Endodermal cell (in vitro differentiated cells): Measurements from ENCODE around the gene MIB2. TPM values are rescaled to one million over a fixed set of nuclear protein-coding genes. Genes with fewer than 3 reads are reported as not detected.

Source experiments
- DNase-seq: peaks from one replicate; pipeline ENCODE4 v3.0.0-alpha.2; 2017
- H3K27ac ChIP-seq: 2 replicates; pipeline ENCODE4 v1.5.1; 2013; ENCODE audit warnings: mild to moderate bottlenecking, low read depth, low read length, moderate library complexity
- H3K27me3 ChIP-seq: 2 replicates; pipeline ENCODE4 v1.6.1; 2013; ENCODE audit warnings: mild to moderate bottlenecking, low read length, moderate library complexity; ENCODE audit not compliant: insufficient read depth, control insufficient read depth, poor library complexity, severe bottlenecking
- H3K36me3 ChIP-seq: 2 replicates; pipeline ENCODE4 v1.7.0; 2013; ENCODE audit warnings: mild to moderate bottlenecking, low read length, moderate library complexity; ENCODE audit not compliant: control insufficient read depth, insufficient read depth
- H3K4me1 ChIP-seq: one replicate; pipeline ENCODE4 v1.7.0; 2013; ENCODE audit warnings: low read length; ENCODE audit not compliant: control insufficient read depth, insufficient read depth
- H3K4me3 ChIP-seq: 2 replicates; pipeline ENCODE4 v1.5.1; 2013; ENCODE audit warnings: mild to moderate bottlenecking, low read length, moderate library complexity
- H3K9ac ChIP-seq: 2 replicates; pipeline ENCODE4 v1.6.1; 2013; ENCODE audit warnings: mild to moderate bottlenecking, low read length, moderate library complexity; ENCODE audit not compliant: poor library complexity, severe bottlenecking; ENCODE audit errors: extremely low read depth
- H3K9me3 ChIP-seq: 2 replicates; pipeline ENCODE4 v1.6.1; 2013; ENCODE audit warnings: mild to moderate bottlenecking, low read length, moderate library complexity; ENCODE audit not compliant: control insufficient read depth
- H3K27ac Mint-ChIP-seq: 2 replicates; pipeline ENCODE4 v1.8.0; 2020; ENCODE audit warnings: mixed read lengths
- H3K27me3 Mint-ChIP-seq: 2 replicates; pipeline ENCODE4 v1.8.0; 2021; ENCODE audit warnings: mild to moderate bottlenecking, mixed read lengths; ENCODE audit not compliant: insufficient read depth
- H3K36me3 Mint-ChIP-seq: 2 replicates; pipeline ENCODE4 v1.8.0; 2020; ENCODE audit warnings: low read depth, mixed read lengths
- H3K4me1 Mint-ChIP-seq: 2 replicates; pipeline ENCODE4 v1.8.0; 2020; ENCODE audit warnings: mixed read lengths
- H3K4me3 Mint-ChIP-seq: 2 replicates; pipeline ENCODE4 v1.8.0; 2020; ENCODE audit warnings: mild to moderate bottlenecking, moderate library complexity, mixed read lengths
- H3K9me3 Mint-ChIP-seq: 2 replicates; pipeline ENCODE4 v1.8.0; 2020; ENCODE audit warnings: mild to moderate bottlenecking, mixed read lengths
- WGBS, 2 experiments: methylation state at CpG; one replicate each; pipeline versions ENCODE4 v1.1.5 to v1.1.7; 2013; ENCODE audit warnings: missing lambda C conversion rate in 2 of 2, mixed read lengths in 1 of 2; ENCODE audit not compliant: insufficient coverage in 1 of 2, insufficient read length in 1 of 2; 5-methylcytosine and 5-hydroxymethylcytosine counted together
- total RNA-seq, 2 donors: library from RNA; stranded (reverse); fragmentation: NEBNext Ultra II Directional in 1 of 2; extraction: Animal tissue kit (Norgen Biotek cat#: 25700) in 1 of 2; gene quantifications; 2 replicates in 1 of 2; 3 replicates in 1 of 2; pipeline ENCODE4 v1.2.1, GENCODE V29; 2021
- TF ChIP-seq, protein P1 (sequence below): fragments of 200-600 bp; sonication (generic); conservative IDR thresholded peaks from 2 replicates; pipeline ENCODE4 v1.5.0; 2021; ENCODE audit warnings: antibody characterized with exemption, mild to moderate bottlenecking

The MIB2 gene
- total RNA-seq, 2 donors from 2014 or later, result 77.4 to 97.9 TPM

GRCh38 chr1:1621173-1622009 is 6.1 kb downstream of the MIB2 start:
- Histone ChIP-seq H3K4me1 (peaks cover 8% of the 10 kb centered on the region), H3K9ac (no peak overlapping the region), H3K27me3 (no peaks in the 10 kb centered on the region), H3K4me3 (no peak overlapping the region), H3K9me3 (no peaks in the 10 kb centered on the region), H3K27ac (no peak overlapping the region), H3K36me3 (peaks cover 18% of the 10 kb centered on the region)
- no peaks in the 10 kb centered on the region for H3K9me3 Mint-ChIP-seq
- H3K27me3 Mint-ChIP-seq, result no peaks in the 10 kb centered on the region
- H3K4me3 Mint-ChIP-seq, result no peak overlapping the region
- TF ChIP-seq, protein P1, sequence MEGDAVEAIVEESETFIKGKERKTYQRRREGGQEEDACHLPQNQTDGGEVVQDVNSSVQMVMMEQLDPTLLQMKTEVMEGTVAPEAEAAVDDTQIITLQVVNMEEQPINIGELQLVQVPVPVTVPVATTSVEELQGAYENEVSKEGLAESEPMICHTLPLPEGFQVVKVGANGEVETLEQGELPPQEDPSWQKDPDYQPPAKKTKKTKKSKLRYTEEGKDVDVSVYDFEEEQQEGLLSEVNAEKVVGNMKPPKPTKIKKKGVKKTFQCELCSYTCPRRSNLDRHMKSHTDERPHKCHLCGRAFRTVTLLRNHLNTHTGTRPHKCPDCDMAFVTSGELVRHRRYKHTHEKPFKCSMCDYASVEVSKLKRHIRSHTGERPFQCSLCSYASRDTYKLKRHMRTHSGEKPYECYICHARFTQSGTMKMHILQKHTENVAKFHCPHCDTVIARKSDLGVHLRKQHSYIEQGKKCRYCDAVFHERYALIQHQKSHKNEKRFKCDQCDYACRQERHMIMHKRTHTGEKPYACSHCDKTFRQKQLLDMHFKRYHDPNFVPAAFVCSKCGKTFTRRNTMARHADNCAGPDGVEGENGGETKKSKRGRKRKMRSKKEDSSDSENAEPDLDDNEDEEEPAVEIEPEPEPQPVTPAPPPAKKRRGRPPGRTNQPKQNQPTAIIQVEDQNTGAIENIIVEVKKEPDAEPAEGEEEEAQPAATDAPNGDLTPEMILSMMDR, result no peak
- H3K4me1 Mint-ChIP-seq, result no peaks in the 10 kb centered on the region
- H3K27ac Mint-ChIP-seq, result no peak overlapping the region
- DNase-seq, result no peak
- 94 to 95% methylated on average over 12 to 31 of the region's 31 CpGs for WGBS, 2 experiments
- peaks cover 10% of the 10 kb centered on the region for H3K36me3 Mint-ChIP-seq

DNA sequence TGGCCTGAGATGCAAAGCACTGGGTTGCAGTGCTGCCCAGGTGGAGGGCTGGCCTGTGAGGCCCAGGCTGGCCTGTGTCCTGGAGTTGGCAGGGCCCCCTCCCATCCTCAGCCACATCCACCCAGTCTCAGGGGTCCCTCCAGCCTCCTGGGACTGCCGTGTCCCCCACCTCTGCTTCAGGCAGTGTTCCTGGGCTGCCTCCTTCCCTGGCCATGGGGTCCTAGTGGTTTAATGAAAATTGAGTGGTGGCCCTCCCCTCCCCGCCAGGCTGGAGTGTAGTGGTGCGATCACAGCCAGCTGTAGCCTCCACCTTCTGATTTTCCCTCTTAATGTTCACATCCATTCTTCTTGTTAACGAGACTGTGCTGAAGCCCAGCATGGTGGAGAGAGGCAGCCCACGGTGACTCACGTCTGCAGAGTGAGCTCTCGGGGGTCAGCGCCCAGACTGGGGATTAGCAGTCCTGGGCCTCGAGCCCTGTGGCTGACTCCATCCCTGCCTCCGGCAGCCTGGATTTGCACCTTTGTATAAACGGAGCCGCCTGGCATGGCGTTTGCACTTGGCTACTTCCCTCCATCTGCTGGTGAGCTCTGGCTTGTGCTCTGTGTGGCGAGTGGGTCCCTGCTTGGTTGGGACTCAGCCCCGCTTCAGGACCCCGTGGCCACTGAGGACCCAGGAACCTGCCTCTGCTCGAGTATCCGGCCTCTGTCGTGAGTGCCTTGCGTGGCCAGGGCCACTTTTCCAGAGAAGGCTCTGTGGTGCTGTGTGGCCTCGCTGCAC is 6.9 kb downstream of the MIB2 start:
- Mint-ChIP-seq H3K4me3 (no peak overlapping the region), H3K9me3 (no peaks in the 10 kb centered on the region), H3K4me1 (no peaks in the 10 kb centered on the region), H3K27ac (peak overlapping the region; percentile 21), H3K27me3 (no peaks in the 10 kb centered on the region), H3K36me3 (peaks cover 10% of the 10 kb centered on the region)
- Histone ChIP-seq H3K4me3 (no peak overlapping the region), H3K27me3 (no peaks in the 10 kb centered on the region), H3K27ac (no peak overlapping the region), H3K36me3 (peaks cover 15% of the 10 kb centered on the region), H3K9me3 (no peaks in the 10 kb centered on the region), H3K9ac (no peak overlapping the region), H3K4me1 (no peaks in the 10 kb centered on the region)
- TF ChIP-seq, protein P1, result no peak
- DNase-seq, result no peak
- WGBS, 2 experiments, result 88 to 92% methylated on average over 19 to 21 of the region's 21 CpGs

GRCh38 chr1:1622788-1623094 is 7.4 kb downstream of the MIB2 start:
- H3K27me3 Mint-ChIP-seq, result no peaks in the 10 kb centered on the region
- no peaks in the 10 kb centered on the region for H3K4me1 Mint-ChIP-seq
- peaks cover 6% of the 10 kb centered on the region for H3K36me3 Mint-ChIP-seq
- no peaks in the 10 kb centered on the region for H3K9me3 Mint-ChIP-seq
- DNase-seq, result no peak
- no peak overlapping the region for H3K27ac Mint-ChIP-seq
- H3K4me3 Mint-ChIP-seq, result no peak overlapping the region
- H3K36me3 ChIP-seq, result peaks cover 9% of the 10 kb centered on the region
- TF ChIP-seq, protein P1, result no peak
- no peaks in the 10 kb centered on the region for H3K27me3 ChIP-seq
- no peaks in the 10 kb centered on the region for H3K4me1 ChIP-seq
- WGBS, 2 experiments, result 93% methylated on average over 17 of the region's 17 CpGs
- no peak overlapping the region for H3K9ac ChIP-seq
- H3K9me3 ChIP-seq, result no peaks in the 10 kb centered on the region
- H3K27ac ChIP-seq, result no peak overlapping the region
- no peak overlapping the region for H3K4me3 ChIP-seq
